GM23338 (cell line): ENCODE data around the gene RANBP1. TPM values are rescaled to one million over a fixed set of nuclear protein-coding genes. Genes with fewer than 3 reads are reported as not detected.

Source experiments
- ATAC-seq: fragments of 200-7000 bp; cut with Tn5 transposase; 3 replicates; pipeline ENCODE4 v1.9.1; 2020
- DNase-seq: peaks from one replicate; pipeline ENCODE4 v3.0.0-alpha.2; 2015; ENCODE audit warnings: low spot score
- H2AFZ ChIP-seq: fragments of 200-600 bp; sonication (generic); 2 replicates; pipeline ENCODE4 v1.8.0; 2016; ENCODE audit warnings: antibody characterized with exemption, mild to moderate bottlenecking, moderate library complexity
- H3F3A ChIP-seq: fragments of 200-600 bp; sonication (generic); replicated peaks from 2 replicates; pipeline ENCODE4 v1.8.0; 2017; ENCODE audit warnings: antibody characterized with exemption, mixed run types, low read depth
- H3K27ac ChIP-seq: fragments of 200-600 bp; sonication (generic); 2 replicates; pipeline ENCODE4 v1.6.1; 2016; ENCODE audit warnings: low read depth
- H3K27me3 ChIP-seq: fragments of 200-600 bp; sonication (generic); 2 replicates; pipeline ENCODE4 v1.8.0; 2016; ENCODE audit warnings: mild to moderate bottlenecking, mixed run types, moderate library complexity; ENCODE audit not compliant: insufficient read depth
- H3K36me3 ChIP-seq: fragments of 200-600 bp; sonication (generic); 2 replicates; pipeline ENCODE4 v1.8.0; 2016; ENCODE audit warnings: mild to moderate bottlenecking; ENCODE audit not compliant: insufficient read depth
- H3K4me1 ChIP-seq: fragments of 200-600 bp; sonication (generic); 2 replicates; pipeline ENCODE4 v1.8.0; 2016; ENCODE audit warnings: mild to moderate bottlenecking, moderate library complexity; ENCODE audit not compliant: insufficient read depth
- H3K4me2 ChIP-seq: fragments of 200-600 bp; sonication (generic); 2 replicates; pipeline ENCODE4 v1.7.1; 2017; ENCODE audit warnings: mixed run types
- H3K4me3 ChIP-seq: fragments of 200-600 bp; sonication (generic); 2 replicates; pipeline ENCODE4 v1.6.1; 2016; ENCODE audit warnings: mixed run types
- H3K79me2 ChIP-seq: fragments of 200-600 bp; sonication (generic); replicated peaks from 2 replicates; pipeline ENCODE4 v1.8.0; 2017; ENCODE audit warnings: mild to moderate bottlenecking; ENCODE audit not compliant: insufficient read depth
- H3K9me2 ChIP-seq: fragments of 200-600 bp; sonication (generic); 2 replicates; pipeline ENCODE4 v1.8.0; 2017; ENCODE audit not compliant: insufficient read depth
- H4K20me1 ChIP-seq: fragments of 200-600 bp; sonication (generic); replicated peaks from 2 replicates; pipeline ENCODE4 v1.8.0; 2017; ENCODE audit warnings: mild to moderate bottlenecking; ENCODE audit not compliant: insufficient read depth
- H3K27ac Mint-ChIP-seq: 2 replicates; pipeline ENCODE4 v1.8.0; 2020; ENCODE audit warnings: inconsistent platforms, mild to moderate bottlenecking, moderate library complexity, mixed read lengths
- H3K27me3 Mint-ChIP-seq: 3 replicates; pipeline ENCODE4 v1.8.0; 2022; ENCODE audit warnings: low read depth, mild to moderate bottlenecking, moderate library complexity, mixed read lengths, inconsistent platforms; ENCODE audit not compliant: insufficient read depth, poor library complexity
- H3K36me3 Mint-ChIP-seq: 3 replicates; pipeline ENCODE4 v1.8.0; 2021; ENCODE audit warnings: low read depth, mild to moderate bottlenecking, inconsistent platforms, moderate library complexity, mixed read lengths
- H3K4me1 Mint-ChIP-seq: 3 replicates; pipeline ENCODE4 v1.8.0; 2020; ENCODE audit warnings: mild to moderate bottlenecking, inconsistent platforms, mixed read lengths
- H3K4me3 Mint-ChIP-seq: 3 replicates; pipeline ENCODE4 v1.8.0; 2021; ENCODE audit warnings: moderate library complexity, mild to moderate bottlenecking, inconsistent platforms, mixed read lengths
- H3K9me3 Mint-ChIP-seq: 3 replicates; pipeline ENCODE4 v1.8.0; 2020; ENCODE audit warnings: moderate library complexity, mild to moderate bottlenecking, inconsistent platforms, mixed read lengths
- CREB1 ChIP-seq: fragments of 250-450 bp; sonication (Bioruptor Pico); IDR thresholded peaks from 2 replicates; pipeline ENCODE4 v1.5.0; 2020; ENCODE audit warnings: low read depth, mild to moderate bottlenecking, moderate library complexity
- EZH2phosphoT487 ChIP-seq: fragments of 200-600 bp; sonication (generic); IDR thresholded peaks from one replicate; pipeline ENCODE4 v1.8.1; 2018; ENCODE audit warnings: antibody characterized with exemption; ENCODE audit not compliant: unreplicated experiment
- JUNB ChIP-seq: IDR thresholded peaks from one replicate; pipeline ENCODE4 v1.6.1; 2016; ENCODE audit warnings: antibody characterized with exemption; ENCODE audit not compliant: unreplicated experiment
- NANOG ChIP-seq: IDR thresholded peaks from 2 replicates; pipeline ENCODE4 v1.6.1; 2016; ENCODE audit warnings: antibody characterized with exemption, borderline replicate concordance
- POLR2AphosphoS5 ChIP-seq: IDR thresholded peaks from 2 replicates; pipeline ENCODE4 v1.6.1; 2016; ENCODE audit warnings: antibody characterized with exemption, low read depth
- ZNF114 ChIP-seq: fragments of 250-450 bp; sonication (Bioruptor Pico); IDR thresholded peaks from 2 replicates; pipeline ENCODE4 v1.5.0; 2020; ENCODE audit warnings: mild to moderate bottlenecking, moderate library complexity
- ZNF331 ChIP-seq: fragments of 250-450 bp; sonication (Bioruptor Pico); IDR thresholded peaks from 2 replicates; pipeline ENCODE4 v1.5.0; 2020; ENCODE audit warnings: low read depth, mild to moderate bottlenecking, moderate library complexity
- polyA plus RNA-seq: library from polyadenylated mRNA; unstranded; fragments of >200 nt; fragmentation: Nextera tagmentation; extraction: Ambion mirVana; gene quantifications from 2 replicates; pipeline ENCODE4 v1.2.1, GENCODE V29; 2016
- total RNA-seq: library from RNA; depleted of rRNA; stranded (reverse); fragments of >200 nt; shearing (Covaris generic); gene quantifications from 2 replicates; pipeline ENCODE4 v1.2.3, GENCODE V29; 2014
- TF ChIP-seq, protein P1 (sequence below), 2 experiments: fragments of 200-600 bp in 1 of 2; sonication (generic) in 1 of 2; conservative IDR thresholded peaks; 2 replicates each; pipeline versions ENCODE4 v1.5.1 to v1.6.1; 2016 to 2017; ENCODE audit warnings: antibody characterized with exemption in 2 of 2, low read depth in 2 of 2, mild to moderate bottlenecking in 2 of 2, moderate library complexity in 1 of 2
- TF ChIP-seq, protein P2 (sequence below): fragments of 250-450 bp; sonication (Bioruptor Pico); IDR thresholded peaks from 2 replicates; pipeline ENCODE4 v1.5.0; 2020; ENCODE audit warnings: mild to moderate bottlenecking, moderate library complexity

The RANBP1 gene
- total and polyA plus RNA-seq, 2 experiments from 2014 or later: 1,014 to 1,206 TPM

DNA sequence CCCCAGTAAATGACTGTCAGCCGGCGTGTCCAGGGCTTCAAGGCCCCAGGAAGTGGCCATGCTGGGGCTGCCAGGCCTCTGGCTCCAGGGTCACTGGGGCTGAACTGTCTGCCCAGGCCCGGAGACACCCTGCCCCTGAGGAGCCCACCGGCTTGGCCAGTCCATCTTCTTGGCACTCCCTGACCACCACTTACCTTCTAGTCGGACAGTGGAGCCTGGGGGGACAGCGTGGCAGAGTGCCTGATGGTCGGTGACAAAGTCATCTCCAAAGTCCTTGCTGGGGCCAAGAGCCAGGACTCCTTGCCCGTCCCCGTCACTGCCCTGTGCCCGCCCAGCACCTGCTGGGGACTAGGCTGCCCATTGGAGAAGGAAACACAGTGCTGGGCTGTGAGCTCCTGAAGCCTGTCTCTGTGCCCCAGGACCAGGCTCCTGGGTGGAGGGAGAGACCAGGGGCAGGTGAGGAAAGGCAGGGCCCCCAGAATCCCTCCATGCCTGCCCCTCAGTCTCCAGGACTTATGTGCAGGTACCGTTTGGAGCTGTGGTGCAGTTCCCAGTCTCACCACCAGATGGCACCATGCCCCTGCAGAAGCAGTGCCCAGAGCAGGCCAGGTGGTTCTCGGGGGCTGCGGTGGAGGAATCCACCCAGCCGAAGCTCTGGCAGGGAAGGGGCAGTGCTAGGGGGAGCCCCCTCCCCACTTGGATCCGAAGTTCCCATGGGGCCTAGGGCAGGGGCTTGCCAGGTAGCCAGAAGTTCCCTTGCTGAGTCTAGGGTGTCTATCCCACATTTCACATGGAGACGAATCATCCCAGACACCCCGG, 40.9 kb downstream of the RANBP1 start:
- no peaks in the 10 kb centered on the region for H4K20me1 ChIP-seq
- DNase-seq (peak; percentile 88), ATAC-seq (peak; percentile 67)
- no peak for TF ChIP-seq NANOG
- TF ChIP-seq, protein P1, sequence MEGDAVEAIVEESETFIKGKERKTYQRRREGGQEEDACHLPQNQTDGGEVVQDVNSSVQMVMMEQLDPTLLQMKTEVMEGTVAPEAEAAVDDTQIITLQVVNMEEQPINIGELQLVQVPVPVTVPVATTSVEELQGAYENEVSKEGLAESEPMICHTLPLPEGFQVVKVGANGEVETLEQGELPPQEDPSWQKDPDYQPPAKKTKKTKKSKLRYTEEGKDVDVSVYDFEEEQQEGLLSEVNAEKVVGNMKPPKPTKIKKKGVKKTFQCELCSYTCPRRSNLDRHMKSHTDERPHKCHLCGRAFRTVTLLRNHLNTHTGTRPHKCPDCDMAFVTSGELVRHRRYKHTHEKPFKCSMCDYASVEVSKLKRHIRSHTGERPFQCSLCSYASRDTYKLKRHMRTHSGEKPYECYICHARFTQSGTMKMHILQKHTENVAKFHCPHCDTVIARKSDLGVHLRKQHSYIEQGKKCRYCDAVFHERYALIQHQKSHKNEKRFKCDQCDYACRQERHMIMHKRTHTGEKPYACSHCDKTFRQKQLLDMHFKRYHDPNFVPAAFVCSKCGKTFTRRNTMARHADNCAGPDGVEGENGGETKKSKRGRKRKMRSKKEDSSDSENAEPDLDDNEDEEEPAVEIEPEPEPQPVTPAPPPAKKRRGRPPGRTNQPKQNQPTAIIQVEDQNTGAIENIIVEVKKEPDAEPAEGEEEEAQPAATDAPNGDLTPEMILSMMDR (conservative IDR thresholded peaks at IDR 0.05; ENCODE audit: low read depth in 2 of 2): peak; percentile 93 to 99
- no peak for TF ChIP-seq POLR2AphosphoS5
- H3K4me1 ChIP-seq: no peaks in the 10 kb centered on the region
- no peak overlapping the region for H3K4me2 ChIP-seq
- no peak overlapping the region for H2AFZ ChIP-seq
- H3K27me3 ChIP-seq: no peaks in the 10 kb centered on the region
- H3K79me2 ChIP-seq: no peaks in the 10 kb centered on the region
- Mint-ChIP-seq H3K27ac (no peak overlapping the region), H3K36me3 (no peaks in the 10 kb centered on the region), H3K9me3 (no peaks in the 10 kb centered on the region), H3K4me3 (no peak overlapping the region), H3K27me3 (peaks cover 9% of the 10 kb centered on the region), H3K4me1 (peaks cover 10% of the 10 kb centered on the region)
- no peak overlapping the region for H3K4me3 ChIP-seq
- no peaks in the 10 kb centered on the region for H3F3A ChIP-seq
- H3K36me3 ChIP-seq: no peaks in the 10 kb centered on the region
- no peaks in the 10 kb centered on the region for H3K9me2 ChIP-seq
- no peak overlapping the region for H3K27ac ChIP-seq

DNA sequence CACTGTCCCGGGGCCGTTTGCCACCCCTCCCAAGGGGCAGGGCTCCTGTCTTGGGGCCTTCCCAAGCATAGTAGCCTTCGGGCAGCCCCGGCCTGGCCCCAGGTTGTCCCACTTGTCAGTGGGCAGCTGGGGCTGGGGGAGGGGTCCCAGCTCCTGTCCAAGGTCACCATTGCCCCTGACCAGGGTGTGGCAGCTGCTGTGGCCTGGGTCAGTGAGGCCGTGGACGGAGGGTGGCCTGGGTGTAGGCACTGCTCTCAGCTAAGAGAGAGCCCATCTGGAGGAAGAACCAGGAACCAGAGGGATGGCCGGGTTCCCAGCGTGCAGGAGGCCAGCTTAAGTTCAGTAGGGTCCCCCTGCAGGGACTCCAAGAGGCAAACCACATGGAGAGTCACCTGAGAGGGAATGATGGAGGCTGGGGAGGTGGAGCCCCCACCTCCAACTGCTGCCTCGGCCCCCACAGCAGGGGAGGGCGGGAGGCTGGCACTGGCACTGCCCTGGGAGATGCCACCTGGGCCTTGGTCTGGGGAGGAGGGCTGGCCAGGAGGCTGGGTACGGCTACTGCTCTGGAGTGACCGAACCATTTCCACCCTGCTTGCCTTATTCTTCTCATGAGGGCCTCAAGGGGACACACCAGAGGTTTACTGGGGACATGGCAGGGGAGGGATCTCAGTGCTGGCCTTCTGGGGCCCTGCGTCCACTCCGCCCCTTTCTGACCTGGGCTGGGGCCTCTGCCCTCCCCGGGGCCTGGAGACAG, 41.7 kb downstream of the RANBP1 start:
- Mint-ChIP-seq H3K4me1 (peaks cover 10% of the 10 kb centered on the region), H3K27me3 (peaks cover 9% of the 10 kb centered on the region), H3K27ac (no peak overlapping the region), H3K36me3 (no peaks in the 10 kb centered on the region), H3K9me3 (no peaks in the 10 kb centered on the region), H3K4me3 (no peak overlapping the region)
- DNase-seq (no peak), ATAC-seq (peak; percentile 12)
- Histone ChIP-seq H3K4me1 (no peaks in the 10 kb centered on the region), H3K79me2 (no peaks in the 10 kb centered on the region), H4K20me1 (no peaks in the 10 kb centered on the region), H3F3A (no peaks in the 10 kb centered on the region), H3K4me3 (no peak overlapping the region), H3K27ac (no peak overlapping the region), H3K27me3 (no peaks in the 10 kb centered on the region), H2AFZ (no peak overlapping the region), H3K4me2 (no peak overlapping the region), H3K36me3 (no peaks in the 10 kb centered on the region), H3K9me2 (no peaks in the 10 kb centered on the region)
- no peak for TF ChIP-seq ZNF331
- TF ChIP-seq EZH2phosphoT487: no peak
- no peak for TF ChIP-seq ZNF114 (CRISPR knock-in tag)
- TF ChIP-seq, protein P1 (conservative IDR thresholded peaks at IDR 0.05; ENCODE audit: low read depth in 2 of 2): no peak
- no peak for TF ChIP-seq JUNB
- TF ChIP-seq CREB1 (CRISPR knock-in tag): no peak
- TF ChIP-seq, protein P2, sequence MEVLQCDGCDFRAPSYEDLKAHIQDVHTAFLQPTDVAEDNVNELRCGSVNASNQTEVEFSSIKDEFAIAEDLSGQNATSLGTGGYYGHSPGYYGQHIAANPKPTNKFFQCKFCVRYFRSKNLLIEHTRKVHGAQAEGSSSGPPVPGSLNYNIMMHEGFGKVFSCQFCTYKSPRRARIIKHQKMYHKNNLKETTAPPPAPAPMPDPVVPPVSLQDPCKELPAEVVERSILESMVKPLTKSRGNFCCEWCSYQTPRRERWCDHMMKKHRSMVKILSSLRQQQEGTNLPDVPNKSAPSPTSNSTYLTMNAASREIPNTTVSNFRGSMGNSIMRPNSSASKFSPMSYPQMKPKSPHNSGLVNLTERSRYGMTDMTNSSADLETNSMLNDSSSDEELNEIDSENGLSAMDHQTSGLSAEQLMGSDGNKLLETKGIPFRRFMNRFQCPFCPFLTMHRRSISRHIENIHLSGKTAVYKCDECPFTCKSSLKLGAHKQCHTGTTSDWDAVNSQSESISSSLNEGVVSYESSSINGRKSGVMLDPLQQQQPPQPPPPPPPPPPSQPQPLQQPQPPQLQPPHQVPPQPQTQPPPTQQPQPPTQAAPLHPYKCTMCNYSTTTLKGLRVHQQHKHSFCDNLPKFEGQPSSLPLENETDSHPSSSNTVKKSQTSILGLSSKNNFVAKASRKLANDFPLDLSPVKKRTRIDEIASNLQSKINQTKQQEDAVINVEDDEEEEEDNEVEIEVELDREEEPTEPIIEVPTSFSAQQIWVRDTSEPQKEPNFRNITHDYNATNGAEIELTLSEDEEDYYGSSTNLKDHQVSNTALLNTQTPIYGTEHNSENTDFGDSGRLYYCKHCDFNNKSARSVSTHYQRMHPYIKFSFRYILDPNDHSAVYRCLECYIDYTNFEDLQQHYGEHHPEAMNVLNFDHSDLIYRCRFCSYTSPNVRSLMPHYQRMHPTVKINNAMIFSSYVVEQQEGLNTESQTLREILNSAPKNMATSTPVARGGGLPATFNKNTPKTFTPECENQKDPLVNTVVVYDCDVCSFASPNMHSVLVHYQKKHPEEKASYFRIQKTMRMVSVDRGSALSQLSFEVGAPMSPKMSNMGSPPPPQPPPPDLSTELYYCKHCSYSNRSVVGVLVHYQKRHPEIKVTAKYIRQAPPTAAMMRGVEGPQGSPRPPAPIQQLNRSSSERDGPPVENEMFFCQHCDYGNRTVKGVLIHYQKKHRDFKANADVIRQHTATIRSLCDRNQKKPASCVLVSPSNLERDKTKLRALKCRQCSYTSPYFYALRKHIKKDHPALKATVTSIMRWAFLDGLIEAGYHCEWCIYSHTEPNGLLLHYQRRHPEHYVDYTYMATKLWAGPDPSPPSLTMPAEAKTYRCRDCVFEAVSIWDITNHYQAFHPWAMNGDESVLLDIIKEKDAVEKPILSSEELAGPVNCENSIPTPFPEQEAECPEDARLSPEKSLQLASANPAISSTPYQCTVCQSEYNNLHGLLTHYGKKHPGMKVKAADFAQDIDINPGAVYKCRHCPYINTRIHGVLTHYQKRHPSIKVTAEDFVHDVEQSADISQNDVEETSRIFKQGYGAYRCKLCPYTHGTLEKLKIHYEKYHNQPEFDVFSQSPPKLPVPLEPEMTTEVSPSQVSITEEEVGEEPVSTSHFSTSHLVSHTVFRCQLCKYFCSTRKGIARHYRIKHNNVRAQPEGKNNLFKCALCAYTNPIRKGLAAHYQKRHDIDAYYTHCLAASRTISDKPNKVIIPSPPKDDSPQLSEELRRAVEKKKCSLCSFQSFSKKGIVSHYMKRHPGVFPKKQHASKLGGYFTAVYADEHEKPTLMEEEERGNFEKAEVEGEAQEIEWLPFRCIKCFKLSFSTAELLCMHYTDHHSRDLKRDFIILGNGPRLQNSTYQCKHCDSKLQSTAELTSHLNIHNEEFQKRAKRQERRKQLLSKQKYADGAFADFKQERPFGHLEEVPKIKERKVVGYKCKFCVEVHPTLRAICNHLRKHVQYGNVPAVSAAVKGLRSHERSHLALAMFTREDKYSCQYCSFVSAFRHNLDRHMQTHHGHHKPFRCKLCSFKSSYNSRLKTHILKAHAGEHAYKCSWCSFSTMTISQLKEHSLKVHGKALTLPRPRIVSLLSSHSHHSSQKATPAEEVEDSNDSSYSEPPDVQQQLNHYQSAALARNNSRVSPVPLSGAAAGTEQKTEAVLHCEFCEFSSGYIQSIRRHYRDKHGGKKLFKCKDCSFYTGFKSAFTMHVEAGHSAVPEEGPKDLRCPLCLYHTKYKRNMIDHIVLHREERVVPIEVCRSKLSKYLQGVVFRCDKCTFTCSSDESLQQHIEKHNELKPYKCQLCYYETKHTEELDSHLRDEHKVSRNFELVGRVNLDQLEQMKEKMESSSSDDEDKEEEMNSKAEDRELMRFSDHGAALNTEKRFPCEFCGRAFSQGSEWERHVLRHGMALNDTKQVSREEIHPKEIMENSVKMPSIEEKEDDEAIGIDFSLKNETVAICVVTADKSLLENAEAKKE (CRISPR knock-in tag): no peak
